AG10803 (cell line): ENCODE measurements around the gene SAMM50.
"Not testable (repeated sequence)": the region's sequence is repeated elsewhere in the genome, so short reads cannot be mapped to it uniquely, and the experiment has no call there.

Source experiments
- DNase-seq: peaks from one replicate; pipeline ENCODE4 v3.0.0; 2010; ENCODE audit warnings: low read depth
- H3K4me3 ChIP-seq: 2 replicates; pipeline ENCODE4 v1.5.1; 2011; ENCODE audit warnings: mild to moderate bottlenecking, low read length, control low read depth
- CTCF ChIP-seq: conservative IDR thresholded peaks from 2 replicates; pipeline ENCODE4 v1.5.1; 2011; ENCODE audit warnings: mild to moderate bottlenecking, low read length, control low read depth, inconsistent platforms

Gene SAMM50

DNA sequence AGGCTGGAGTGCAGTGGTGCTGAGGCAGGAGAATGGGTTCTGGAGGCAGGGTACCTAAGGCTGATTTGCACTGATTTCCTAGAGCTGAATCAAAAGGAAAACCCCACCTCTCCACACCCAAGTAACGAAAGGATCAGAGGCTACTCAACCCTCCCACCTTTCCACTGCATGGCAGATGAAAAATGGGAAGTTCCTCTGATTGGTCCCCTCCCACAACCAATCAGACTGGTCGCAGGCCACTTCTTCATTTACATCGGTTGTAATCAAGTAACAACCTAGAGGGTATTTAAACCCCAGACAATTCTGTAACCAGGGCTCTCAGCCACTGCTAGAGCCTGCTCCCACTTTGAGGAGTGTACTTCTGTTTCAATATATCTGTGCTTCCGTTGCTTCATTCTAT, 50.3 kb downstream of the SAMM50 start:
- no peak overlapping the region for H3K4me3 ChIP-seq
- DNase-seq: no peak
- no peak for TF ChIP-seq CTCF

GRCh38 chr22:44012162-44012561, 56.9 kb downstream of the SAMM50 start:
- no peak for DNase-seq
- no peak for TF ChIP-seq CTCF
- no peak overlapping the region for H3K4me3 ChIP-seq

- no peak for DNase-seq
- no peak for TF ChIP-seq CTCF
- H3K4me3 ChIP-seq: no peak overlapping the region
Observed at GRCh38 chr22:44012591-44012990, 57.3 kb downstream of the SAMM50 start.

DNA sequence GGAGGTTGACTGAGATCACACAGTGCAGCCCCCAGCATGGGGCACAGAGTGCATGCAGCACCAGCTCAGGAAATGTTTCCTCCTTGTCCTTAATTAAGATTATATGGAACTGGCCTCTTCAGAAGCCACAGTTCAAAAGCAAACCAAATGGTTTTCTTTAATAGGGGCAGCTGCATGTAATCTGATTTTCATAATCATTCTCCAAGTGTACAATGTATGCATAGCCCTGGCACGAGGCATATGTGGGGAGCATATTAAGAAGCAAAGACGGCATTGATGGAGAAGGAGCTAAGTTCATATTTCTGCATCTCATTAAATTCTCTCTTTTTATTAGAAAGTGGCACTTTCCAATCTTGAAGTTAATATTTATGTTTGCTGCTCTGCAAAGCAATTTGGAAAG, 59.0 kb downstream of the SAMM50 start:
- H3K4me3 ChIP-seq: no peak overlapping the region
- TF ChIP-seq CTCF: no peak
- no peak for DNase-seq

GRCh38 chr22:44016586-44016985, 61.3 kb downstream of the SAMM50 start:
- not testable (repeated sequence) for DNase-seq, H3K4me3 ChIP-seq

- no peak overlapping the region for H3K4me3 ChIP-seq
- no peak for TF ChIP-seq CTCF
- no peak for DNase-seq
Observed at GRCh38 chr22:44018594-44018993, 63.4 kb downstream of the SAMM50 start.

GRCh38 chr22:44019416-44019815, 64.2 kb downstream of the SAMM50 start:
- DNase-seq: no peak
- no peak overlapping the region for H3K4me3 ChIP-seq
- TF ChIP-seq CTCF: no peak

DNA sequence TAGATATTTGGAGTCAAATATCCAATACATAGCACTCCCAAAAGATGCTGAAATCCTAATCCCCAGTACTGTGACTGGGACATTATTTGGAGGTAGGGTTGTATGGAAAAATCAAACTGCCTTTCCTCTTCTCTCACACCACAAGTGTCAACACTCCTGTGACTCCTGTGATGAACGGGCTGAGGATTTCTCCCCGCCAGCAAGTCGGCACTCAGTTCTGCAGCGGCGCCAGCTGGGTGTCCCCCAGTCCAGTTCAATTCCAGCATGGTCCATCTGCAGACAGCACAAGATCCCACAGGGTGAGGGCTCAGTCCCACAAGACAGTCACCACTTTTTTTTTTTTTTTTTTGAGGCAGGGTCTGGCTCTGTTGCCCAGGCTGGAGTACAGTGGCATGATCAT, 64.6 kb downstream of the SAMM50 start:
- no peak overlapping the region for H3K4me3 ChIP-seq
- DNase-seq: peak; percentile 40
- TF ChIP-seq CTCF: no peak
